Fibroblast of lung (primary cell): ENCODE results near the gene ZDHHC14.

Experiments used
- CTCF ChIP-seq, 2 donors: IDR thresholded peaks in 1 of 2; conservative IDR thresholded peaks in 1 of 2; 1 replicate in 1 of 2; 2 replicates in 1 of 2; pipeline ENCODE4 v1.5.1; 2011 to 2012; ENCODE audit warnings: low read length in 2 of 2, control low read depth in 1 of 2, inconsistent platforms in 1 of 2, low read depth in 1 of 2, mild to moderate bottlenecking in 1 of 2
- EZH2 ChIP-seq: IDR thresholded peaks from 2 replicates; pipeline ENCODE4 v1.5.1; 2012; ENCODE audit warnings: low read length, control low read depth, mild to moderate bottlenecking; ENCODE audit errors: missing control alignments

- no peak for TF ChIP-seq CTCF (conservative IDR thresholded peaks at IDR 0.05 in 1 of 2, IDR thresholded peaks at IDR 0.05 in 1 of 2; ENCODE audit: low read depth in 1 of 2, low read length in 2 of 2)
- TF ChIP-seq EZH2: no peak
These were observed 328.6 kb downstream of the ZDHHC14 start for GRCh38 chr6:157709555-157709954.
